GM21423 (cell line): ENCODE measurements around the gene RNF220.

Source experiments
- ATAC-seq: cut with Tn5 transposase; IDR thresholded peaks from one replicate; pipeline ENCODE4 v1.9.1; 2021; ENCODE audit warnings: mild to moderate bottlenecking, moderate library complexity; ENCODE audit not compliant: unreplicated experiment

Gene RNF220

GRCh38 chr1:44425341-44426082 lies 20.5 kb downstream of the RNF220 start:
- ATAC-seq = no peak

GRCh38 chr1:44431861-44432260 lies 26.8 kb downstream of the RNF220 start:
- no peak for ATAC-seq

GRCh38 chr1:44433209-44433608 lies 28.2 kb downstream of the RNF220 start:
- ATAC-seq = no peak

DNA sequence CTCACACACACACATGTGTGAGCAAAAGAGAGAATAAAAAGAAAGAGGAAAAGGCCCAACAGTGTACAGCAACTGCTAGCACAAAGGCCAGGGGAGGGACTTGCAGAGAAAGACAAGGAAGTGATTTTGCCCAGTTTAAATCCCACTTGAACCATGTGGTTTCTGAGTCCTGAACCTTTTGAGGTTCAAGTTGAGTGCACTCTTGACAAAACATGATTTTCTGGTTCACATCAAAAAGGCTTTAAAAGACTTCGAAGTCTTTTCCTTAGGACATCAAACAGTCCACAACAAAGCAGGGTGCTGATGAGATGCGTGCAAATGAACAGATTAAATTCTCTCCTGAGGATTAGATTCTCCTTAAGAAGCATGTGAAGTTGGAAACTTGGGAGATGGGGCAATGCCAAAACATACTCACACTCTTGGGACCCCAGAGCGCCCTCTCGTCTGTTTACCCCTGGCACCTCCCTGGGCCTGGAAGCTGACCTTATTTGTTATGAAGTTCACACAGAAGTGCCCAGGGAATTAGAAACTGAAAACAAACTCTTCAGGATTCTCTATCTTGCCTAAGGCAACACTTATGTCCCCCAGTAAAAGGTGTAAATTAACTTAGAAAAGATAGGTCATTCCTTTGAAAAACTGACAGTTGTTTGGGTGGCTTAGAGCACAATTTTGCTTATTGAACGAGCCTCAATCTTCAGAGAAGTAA lies 31.5 kb downstream of the RNF220 start:
- no peak for ATAC-seq

GRCh38 chr1:44437107-44437716 lies 32.2 kb downstream of the RNF220 start:
- no peak for ATAC-seq

GRCh38 chr1:44442791-44443190 lies 37.7 kb downstream of the RNF220 start:
- no peak for ATAC-seq

DNA sequence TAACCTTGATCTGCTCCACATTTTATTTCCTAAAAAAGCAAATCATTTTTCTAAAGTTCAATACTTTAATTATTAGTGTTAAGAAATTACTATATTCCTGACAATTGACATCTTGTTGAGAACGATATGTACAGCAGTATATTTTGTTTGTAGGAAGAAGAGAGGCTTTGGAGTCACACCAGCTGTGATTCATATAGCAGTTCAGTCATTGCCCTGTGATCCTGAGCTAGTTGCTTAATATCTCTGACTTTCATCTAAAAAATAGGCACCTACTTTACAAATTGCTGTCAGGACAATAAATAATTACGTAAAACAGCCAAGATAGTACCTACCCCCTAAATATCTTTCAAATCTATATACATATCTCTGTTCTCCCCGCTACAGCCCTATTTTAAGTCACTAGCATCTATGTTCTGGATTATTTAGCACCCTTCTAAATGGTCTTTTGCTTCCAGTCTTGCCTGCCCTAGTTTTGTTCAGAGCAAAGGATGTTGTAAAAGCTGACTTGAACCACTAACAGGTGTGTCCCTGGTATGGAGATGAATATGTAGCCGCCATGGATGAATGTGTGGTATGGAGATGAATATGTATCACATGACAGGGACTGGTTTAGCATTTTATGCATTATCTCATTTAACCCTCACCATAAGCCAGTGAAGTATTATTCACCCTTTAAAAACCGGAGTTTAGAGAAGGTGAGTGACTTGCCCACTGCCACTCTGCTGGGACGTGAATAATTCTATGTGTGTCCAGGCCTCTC lies 42.2 kb downstream of the RNF220 start:
- no peak for ATAC-seq

DNA sequence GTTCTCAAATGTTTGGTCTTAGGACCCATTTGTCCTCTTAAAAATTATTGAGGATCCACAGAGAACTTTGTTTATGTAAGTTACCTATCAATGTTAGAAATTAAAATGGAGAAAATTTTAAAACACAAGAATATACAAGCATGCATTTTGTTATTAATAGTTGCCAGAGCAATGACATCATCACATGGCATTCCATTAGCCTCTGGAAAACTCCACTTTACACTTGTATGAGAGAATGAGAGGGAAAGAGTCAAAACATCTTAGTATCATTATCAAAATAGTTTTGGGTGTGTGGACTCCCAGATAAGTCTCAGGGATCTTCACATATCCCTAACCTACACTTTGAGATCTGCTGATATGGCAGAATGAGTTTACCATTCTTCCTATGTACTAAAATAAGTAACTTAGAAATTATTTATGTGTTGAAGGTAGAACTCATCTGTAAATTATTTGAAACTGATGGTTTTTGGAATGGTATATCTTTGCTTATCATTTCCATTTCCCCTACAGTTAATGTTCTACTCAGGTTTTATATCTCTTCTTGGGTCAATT lies 48.8 kb downstream of the RNF220 start:
- no peak for ATAC-seq

DNA sequence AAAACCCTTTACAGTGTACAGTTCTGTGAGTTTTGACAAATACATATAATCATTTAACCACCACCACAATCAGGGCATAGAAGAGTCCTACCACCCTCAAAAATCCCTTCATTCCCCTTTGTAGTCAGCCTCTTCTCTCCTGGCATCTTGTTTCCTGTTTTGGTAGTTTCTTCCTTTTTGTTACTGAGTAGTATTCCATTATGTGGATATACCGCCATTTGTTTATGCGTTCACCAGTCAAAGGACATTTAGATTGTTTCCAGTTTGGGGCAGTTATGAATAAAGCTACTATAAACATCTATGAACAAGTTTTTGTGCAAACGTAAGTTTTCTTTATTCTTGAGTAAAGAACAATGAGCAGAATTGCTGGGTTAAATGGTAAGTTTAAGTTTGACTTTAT lies 49.6 kb downstream of the RNF220 start:
- no peak for ATAC-seq

GRCh38 chr1:44460107-44460882 lies 55.2 kb downstream of the RNF220 start:
- ATAC-seq = no peak

DNA sequence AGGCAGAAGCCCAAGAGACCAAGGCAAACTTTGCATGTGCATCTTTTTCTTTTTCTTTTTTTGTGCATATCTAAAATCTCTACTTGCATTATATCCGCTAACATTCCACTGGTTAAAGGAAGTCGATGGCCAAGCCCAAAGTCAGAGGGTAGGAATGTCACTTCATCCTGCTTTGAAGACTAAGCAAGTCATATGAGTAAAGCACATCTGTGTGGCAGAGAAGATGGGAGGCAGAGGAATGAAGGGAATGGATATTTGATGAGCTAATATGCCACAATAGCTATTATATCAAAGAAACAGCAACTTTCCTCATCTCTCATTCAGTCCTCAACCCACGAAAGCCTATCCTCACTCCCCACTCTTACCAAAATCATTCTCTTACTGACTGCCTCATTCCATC lies 59.3 kb downstream of the RNF220 start:
- ATAC-seq = no peak

GRCh38 chr1:44467566-44467965 lies 62.5 kb downstream of the RNF220 start:
- ATAC-seq = no peak

GRCh38 chr1:44471911-44472453 lies 66.9 kb downstream of the RNF220 start:
- no peak for ATAC-seq

GRCh38 chr1:44472620-44473525 lies 67.8 kb downstream of the RNF220 start:
- ATAC-seq = no peak

- ATAC-seq = no peak
Measured at GRCh38 chr1:44476891-44477290, 71.8 kb downstream of the RNF220 start.

GRCh38 chr1:44481701-44482100 lies 76.6 kb downstream of the RNF220 start:
- ATAC-seq = no peak

GRCh38 chr1:44483089-44483874 lies 78.2 kb downstream of the RNF220 start:
- ATAC-seq = no peak

DNA sequence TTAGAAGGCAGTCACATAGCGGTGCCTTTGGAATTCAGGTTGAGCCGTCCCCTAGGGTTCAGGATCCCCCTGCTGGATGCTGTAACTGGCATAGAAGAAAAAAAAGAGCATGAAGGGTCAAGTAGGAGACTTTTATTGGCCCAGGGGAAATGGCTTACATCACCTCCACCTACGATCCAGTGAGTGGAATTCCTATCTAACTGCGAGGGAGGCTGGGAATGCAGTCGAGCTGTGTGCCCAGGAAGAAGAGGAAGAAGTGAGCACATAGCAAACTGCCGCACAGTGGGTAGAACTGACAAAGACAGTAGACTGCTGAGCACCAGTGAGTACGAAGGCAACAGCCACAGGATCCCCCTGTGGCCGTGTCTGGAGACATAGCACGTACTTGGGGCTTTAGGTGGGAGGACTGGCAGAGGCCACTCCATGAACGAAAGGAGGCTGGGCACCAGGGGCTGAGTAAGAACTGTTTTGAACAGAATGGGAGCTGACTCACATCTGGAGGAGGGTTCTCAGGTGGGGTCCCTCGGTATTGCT lies 79.2 kb downstream of the RNF220 start:
- ATAC-seq = no peak
